SU-DHL-6 (cell line): ENCODE data around the gene CGB7.

Experiments
- CTCF ChIP-seq: fragments of 200-600 bp; sonication (generic); IDR thresholded peaks from one replicate; pipeline ENCODE4 v1.5.1; 2017; ENCODE audit warnings: antibody characterized with exemption, mild to moderate bottlenecking, low read length, moderate library complexity; ENCODE audit not compliant: insufficient read depth, poor library complexity, severe bottlenecking
- EZH2phosphoT487 ChIP-seq: fragments of 200-600 bp; sonication (generic), shearing (Covaris generic); conservative IDR thresholded peaks from 2 replicates; pipeline ENCODE4 v1.6.1; 2018; ENCODE audit warnings: mild to moderate bottlenecking, antibody characterized with exemption, low read length, moderate library complexity, mixed read lengths

DNA sequence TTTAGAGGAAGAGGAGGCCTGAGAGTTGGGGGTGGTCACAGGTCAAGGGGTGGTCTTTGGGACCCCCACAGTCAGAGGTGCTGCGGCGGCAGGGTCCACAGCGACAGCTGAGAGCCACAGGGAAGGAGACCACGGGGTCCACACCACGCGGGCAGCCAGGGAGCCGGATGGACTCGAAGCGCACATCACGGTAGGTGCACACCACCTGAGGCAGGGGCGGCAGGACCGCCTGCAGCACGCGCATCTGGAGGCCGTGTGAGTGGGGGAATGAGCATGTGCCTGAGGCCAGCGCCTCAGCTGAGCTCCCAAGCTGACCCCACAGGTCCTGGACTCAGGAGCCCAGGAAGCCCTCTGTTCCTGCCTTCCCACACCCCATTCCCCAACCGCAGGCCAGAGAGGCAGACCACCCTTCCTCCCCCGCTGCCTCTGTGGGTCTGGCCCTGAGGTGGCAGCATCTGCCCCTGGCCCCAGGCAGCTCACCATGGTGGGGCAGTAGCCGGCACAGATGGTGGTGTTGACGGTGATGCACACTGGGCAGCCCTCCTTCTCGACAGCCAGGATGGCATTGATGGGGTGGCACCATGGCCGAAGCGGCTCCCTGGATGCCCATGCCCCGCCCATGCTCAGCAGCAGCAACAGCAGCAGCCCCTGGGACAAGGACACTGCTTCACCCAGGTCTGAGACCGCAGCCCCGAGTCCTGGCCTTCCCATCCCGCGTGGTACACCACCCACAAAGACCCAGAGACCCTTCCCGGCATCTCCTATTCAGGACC lies 41.3 kb downstream of the CGB7 start:
- no peak for TF ChIP-seq CTCF
- TF ChIP-seq EZH2phosphoT487: no peak
